Tibial nerve (tissue), 4 donors: ENCODE measurements around the gene ITFG1.

ENCODE experiments used
- CTCF ChIP-seq, 5 experiments: fragments of 200-600 bp in 3 of 5; fragments of 450-650 bp in 2 of 5; sonication (generic) in 3 of 5; IDR thresholded peaks; one replicate each; pipeline ENCODE4 v1.5.1; 2016 to 2019; ENCODE audit warnings: antibody characterized with exemption in 5 of 5, mild to moderate bottlenecking in 3 of 5, moderate library complexity in 2 of 5
- EP300 ChIP-seq, 2 donors: sonication (generic); formaldehyde crosslinking; IDR thresholded peaks; one replicate each; pipeline ENCODE4 v1.6.1; 2017; ENCODE audit warnings: antibody characterized with exemption in 2 of 2, mild to moderate bottlenecking in 1 of 2
- POLR2A ChIP-seq, 2 donors: fragments of 450-650 bp; IDR thresholded peaks; one replicate each; pipeline ENCODE4 v1.6.1; 2017; ENCODE audit warnings: antibody characterized with exemption in 2 of 2, mild to moderate bottlenecking in 2 of 2, moderate library complexity in 2 of 2

DNA sequence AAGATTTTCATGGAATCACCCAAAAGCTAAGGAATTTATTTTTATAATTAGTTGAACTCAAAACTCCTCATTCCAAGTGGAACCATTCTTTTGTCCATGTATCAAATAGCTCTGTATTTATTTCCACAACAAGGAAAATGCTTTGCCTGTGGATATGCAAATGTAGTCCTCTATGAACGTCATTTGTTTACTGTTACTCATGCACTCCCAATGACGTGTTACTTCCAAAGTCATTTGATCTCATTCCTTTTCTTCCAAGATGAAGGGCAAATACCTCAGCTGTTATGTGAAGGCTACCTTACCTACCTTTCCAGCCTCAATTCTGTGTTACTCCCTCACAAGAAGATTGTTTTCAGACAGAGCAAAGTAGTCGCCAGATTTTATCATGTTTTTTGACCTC is 83.7 kb downstream of the ITFG1 start:
- TF ChIP-seq POLR2A (IDR thresholded peaks at IDR 0.05) (no peak), CTCF (IDR thresholded peaks at IDR 0.05) (no peak), EP300 (IDR thresholded peaks at IDR 0.05) (no peak)
